ENCODE measurements around the gene PKP3.
A peak's percentile ranks its signal among the peaks of the same experiment; 100 is the strongest.
"Not testable (repeated sequence)": the region's sequence is repeated elsewhere in the genome, so short reads cannot be mapped to it uniquely, and the experiment has no call there.

The PKP3 gene

GRCh38 chr11:425301-425700 is 31.3 kb downstream of the PKP3 start:
- no peak for DNase-seq (ENCODE audit: low spot score)

GRCh38 chr11:426851-427250 is 32.8 kb downstream of the PKP3 start:
- DNase-seq (ENCODE audit: low spot score): no peak

DNA sequence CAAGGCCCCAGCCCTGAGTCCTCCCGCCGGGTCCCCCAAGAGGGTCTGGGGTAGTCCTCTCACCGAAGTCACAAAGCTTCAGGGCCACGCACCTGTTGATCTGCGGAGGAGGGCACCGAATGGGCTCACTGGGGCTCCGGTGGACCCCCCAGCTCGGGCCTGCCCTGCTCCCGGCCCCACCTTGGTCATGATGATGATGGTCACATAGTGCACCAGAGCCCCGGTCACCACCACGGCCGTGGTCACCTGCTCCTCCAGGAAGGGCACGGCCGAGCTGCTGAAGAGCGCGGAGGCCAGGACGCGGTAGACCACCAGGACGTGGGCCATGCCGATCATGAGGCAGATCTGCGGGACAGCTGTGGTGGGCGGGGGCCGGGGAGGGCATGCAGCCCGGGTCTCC is 34.3 kb downstream of the PKP3 start:
- no peak for DNase-seq (ENCODE audit: low spot score)

- no peak for DNase-seq (ENCODE audit: low spot score)
Observed at GRCh38 chr11:429391-429790, 35.4 kb downstream of the PKP3 start.

DNA sequence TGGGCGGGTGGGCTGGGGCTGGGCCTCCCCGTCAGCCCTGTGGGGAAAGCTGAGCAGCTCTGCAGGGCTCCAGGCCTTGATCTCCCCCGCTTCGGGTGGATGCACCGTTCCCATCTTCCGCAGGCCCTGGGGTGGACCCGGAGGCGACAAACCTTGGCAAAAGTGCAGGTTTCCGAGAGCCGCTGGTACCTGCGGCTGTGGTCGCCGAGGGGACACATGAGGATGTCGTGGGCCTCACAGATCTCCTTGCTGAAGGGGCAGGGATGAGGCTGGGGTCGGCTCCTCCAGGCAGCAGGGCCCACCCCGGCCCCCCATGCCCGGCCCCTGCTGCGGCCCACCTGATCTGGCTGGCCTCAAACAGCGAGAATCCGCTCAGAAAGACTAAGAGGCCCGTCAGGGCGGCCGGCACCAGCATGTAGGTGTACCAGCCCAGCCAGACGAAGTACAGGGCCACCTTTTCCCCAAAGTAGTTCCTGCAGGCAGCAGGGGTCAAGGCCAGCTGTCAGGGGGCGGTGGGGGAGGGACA is 36.0 kb downstream of the PKP3 start:
- DNase-seq (ENCODE audit: low spot score): no peak

DNA sequence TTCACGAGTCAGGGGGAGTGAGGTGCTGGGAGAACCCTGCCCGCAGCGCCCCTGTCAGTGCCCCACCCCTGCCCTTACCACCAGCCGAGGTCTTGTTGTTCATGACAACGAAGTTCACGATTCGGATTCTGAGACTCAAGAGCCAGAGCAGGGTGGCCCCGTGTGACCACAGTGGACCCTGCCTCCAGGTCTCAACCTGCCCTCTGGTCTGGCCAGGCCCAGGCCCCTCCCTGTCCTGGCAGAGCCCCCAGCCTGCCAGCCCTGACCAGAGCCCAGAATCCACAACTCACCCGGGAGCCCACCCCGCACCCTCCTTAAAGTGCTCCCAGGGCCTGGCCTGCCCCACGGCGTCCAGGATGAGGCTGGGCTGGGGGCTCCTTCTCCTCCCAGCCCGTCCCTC is 37.9 kb downstream of the PKP3 start:
- no peak for DNase-seq (ENCODE audit: low spot score)

GRCh38 chr11:432501-433100 is 38.6 kb downstream of the PKP3 start:
- no peak for DNase-seq (ENCODE audit: low spot score)

GRCh38 chr11:433111-433510 is 39.1 kb downstream of the PKP3 start:
- DNase-seq (ENCODE audit: low spot score): no peak

DNA sequence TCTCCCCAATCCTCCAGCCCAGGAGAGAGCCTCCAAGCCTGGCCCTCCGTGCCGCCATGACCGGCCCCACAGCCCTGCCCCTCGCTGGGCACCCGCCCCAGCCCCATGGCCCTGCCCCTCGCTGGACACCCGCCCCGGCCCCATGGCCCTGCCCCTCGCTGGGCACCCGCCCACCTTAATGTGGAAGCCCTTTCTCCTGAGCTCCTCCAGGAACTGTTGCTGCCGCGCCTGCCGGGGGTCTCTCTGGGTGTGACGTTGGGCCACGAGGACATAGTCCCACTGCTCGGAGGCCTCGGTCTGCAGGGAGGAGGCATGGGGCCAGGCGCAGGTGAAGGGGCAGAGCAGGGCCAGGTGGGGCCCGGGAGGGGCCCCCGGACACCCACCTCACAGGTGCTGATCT is 39.6 kb downstream of the PKP3 start:
- DNase-seq (ENCODE audit: low spot score): no peak

GRCh38 chr11:434496-434895 is 40.5 kb downstream of the PKP3 start:
- DNase-seq (ENCODE audit: low spot score): no peak

GRCh38 chr11:434999-435740 is 41.2 kb downstream of the PKP3 start:
- DNase-seq (ENCODE audit: low spot score): not testable (repeated sequence)

DNA sequence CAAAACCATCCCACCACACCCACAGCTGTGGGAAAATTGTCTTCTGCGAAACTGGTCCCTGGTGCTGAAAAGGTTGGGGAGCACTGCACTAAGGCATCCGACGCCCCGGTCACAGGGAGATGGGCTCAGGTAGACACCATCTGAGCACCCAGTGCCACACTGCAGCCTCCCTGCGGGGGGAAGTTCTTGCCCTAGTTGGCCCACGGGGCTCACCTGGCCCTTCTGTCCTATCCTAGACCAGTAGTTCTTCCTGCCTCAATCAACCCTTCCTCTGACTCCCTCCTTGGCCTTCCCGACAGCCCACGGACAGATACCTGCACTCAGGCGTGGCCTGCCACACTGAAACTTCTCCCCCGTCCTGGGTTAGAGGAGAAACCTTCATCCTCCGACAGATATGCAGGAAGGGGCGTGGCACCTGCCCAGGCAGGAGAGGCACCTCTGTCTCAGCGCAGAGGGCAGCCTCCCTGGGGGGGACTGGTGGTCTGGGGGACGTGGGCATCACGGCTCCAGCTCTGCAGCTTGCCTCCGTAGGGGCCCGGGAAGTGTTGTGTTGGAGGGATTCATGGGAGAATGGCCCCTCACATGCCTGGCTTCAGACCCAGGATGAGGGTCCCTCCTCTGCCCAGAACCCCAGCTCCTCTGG is 43.3 kb downstream of the PKP3 start:
- no peak for DNase-seq (ENCODE audit: low spot score)

- DNase-seq (ENCODE audit: low spot score): no peak
Observed at GRCh38 chr11:438101-438844, 44.3 kb downstream of the PKP3 start.

DNA sequence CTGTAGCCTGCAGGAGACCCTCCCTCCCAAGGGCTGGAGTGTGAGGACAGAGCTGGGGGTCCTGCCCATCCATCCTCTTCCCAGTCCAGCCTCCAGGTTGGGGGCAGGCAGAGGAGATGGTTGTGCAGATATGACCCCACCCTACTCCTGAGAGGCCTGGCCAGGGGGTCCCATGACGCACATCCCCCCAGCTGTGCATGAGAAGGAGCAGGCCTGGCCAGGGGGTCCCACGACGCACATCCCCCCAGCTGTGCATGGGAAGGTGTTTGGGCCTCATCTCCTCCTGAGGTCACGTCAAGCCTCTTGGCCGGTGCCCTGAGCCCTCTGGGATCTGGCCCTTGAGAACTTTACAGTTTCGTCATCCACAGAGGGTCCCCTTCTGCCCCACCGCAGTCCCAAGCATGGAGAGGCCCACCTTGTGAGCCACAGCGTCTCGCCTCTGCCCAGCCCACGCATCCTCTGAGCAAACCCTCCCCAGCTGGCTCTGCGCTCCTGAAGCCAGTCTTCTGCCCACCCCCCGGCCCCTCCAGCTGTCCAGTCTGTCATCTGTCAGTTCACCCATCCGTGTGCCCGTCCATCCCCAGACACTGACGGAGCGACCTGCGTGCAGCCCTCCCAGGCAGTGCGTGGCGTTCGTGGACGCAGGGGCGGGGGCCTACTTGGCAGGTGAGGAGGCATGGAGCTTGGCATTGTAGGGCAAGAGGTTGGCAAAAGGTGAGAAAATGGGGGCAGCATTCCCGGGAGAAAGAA is 45.5 kb downstream of the PKP3 start:
- no peak for DNase-seq (ENCODE audit: low spot score)

DNA sequence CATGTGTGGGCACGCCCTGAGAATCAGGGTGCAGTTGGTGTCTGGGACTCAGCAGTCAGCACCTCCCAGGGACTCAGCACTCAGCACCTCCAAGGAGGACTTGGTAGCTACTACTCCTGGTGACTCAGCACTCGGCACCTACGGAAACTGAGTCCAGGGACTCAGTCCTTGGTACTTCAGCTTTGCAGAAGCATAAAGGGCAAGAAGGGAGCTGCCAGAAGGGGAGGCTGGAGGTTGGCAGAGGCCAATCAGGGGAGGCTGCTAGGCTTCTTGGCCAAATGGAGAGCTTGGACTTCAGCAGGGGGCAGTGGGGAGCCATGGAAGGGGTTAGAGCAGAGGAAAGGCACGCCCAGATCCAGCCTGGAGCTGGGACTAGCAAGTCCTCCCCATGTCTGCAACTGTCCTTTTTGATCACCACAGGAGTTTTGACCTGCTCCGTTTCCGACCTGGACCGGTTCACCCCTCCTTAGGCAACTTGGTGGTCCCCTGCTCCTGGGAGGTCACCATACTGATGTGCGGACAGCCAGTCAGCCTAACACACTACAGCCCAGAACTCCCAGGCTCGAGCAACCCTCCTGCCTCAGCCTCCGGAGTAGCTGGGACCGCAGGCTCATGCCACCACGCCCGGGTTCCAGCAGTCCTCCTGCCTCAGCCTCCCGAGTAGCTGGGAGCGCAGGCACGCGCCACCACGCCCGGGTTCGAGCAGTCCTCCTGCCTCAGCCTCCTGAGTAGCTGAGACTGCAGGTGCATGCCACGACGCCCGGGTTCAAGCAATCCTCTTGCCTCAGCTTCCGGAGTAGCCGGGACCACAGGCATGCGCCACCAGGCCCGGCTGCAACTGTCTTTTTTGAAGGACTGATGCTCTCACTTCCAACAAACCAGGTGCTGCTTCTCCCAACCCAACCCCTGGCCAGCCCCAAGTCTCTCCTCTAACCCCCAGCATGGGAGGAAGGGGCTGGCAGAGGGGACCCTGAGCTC is 46.3 kb downstream of the PKP3 start:
- DNase-seq (ENCODE audit: low spot score): no peak

DNA sequence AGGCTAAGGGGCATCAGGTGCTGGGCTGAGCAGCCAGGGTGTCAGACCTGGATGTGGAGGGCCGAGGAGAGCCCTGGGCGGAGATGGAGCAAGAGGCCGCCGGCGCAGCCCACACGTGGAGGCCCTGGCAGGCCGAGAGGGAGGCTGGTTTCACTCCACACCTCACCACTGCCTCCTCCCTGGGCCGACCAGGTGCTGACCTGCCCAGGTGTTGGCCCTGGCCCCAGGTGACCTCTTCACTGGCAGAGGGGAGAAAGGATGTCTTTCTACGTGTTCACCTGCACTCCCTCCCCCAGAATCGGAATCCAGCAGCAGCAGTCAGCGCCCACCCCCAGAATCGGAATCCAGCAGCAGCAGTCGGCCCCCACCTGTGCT is 47.0 kb downstream of the PKP3 start:
- no peak for DNase-seq (ENCODE audit: low spot score)

GRCh38 chr11:441418-442274 is 47.6 kb downstream of the PKP3 start, which contains the start of gene ANO9:
Gene ANO9 (minus strand): TSS chr11:442011. CDS start chr11:441926, 85 bp downstream.
- DNase-seq (ENCODE audit: low spot score): peak; percentile 83

DNA sequence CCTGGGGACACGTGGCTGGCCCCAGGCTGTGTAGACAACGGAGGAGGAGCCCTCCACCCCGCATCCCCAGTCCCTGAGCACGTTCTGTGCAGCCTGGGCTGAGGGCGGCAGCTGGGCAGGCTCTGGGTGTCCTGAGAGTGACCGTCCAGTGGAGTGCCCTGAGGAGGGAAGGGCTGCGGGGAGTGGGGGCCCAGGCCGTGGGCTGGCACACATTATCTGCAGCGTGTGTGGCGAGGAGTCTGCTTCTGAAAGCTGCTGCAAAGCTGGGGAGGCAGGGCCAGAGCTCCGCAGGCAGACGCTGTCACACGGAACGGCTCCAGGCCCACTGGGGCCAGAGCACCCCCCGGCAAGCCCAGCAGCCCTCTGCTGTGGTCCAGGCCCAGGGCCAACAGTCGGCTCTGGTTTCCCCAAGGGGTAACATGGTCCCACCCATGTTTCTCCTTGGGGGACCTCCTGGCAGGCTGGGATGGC is 48.6 kb downstream of the PKP3 start:
- no peak for DNase-seq (ENCODE audit: low spot score)

- no peak for DNase-seq (ENCODE audit: low spot score)
Observed at GRCh38 chr11:443542-444199, 49.7 kb downstream of the PKP3 start.

Data from HuH-7.5 (cell line).